ENCODE results near the gene MVK. TPM values are rescaled to one million over a fixed set of nuclear protein-coding genes. Genes with fewer than 3 reads are reported as not detected.

MVK gene
- total RNA-seq = 10 to 100 TPM; 27.1 to 29.0 TPM

GRCh38 chr12:109573029-109573913, at the start of gene MVK, which contains the start of gene MMAB:
TSS of gene MVK (plus strand) at chr12:109573794. CDS start at chr12:109574823, 1,029 bp downstream.
TSS of gene MMAB (minus strand) at chr12:109573504. CDS start at chr12:109573480, 24 bp downstream.

Other genes with a start within 250 kb of the MVK start
- gene MYO1H, start 225.9 kb upstream of the MVK start, total RNA-seq = not detected
- 10 to 100 TPM; 37.7 to 39.9 TPM for gene KCTD10, start 96.5 kb upstream of the MVK start, total RNA-seq
- 10 to 100 TPM; 32.5 to 37.4 TPM for gene UBE3B, start 96.2 kb upstream of the MVK start, total RNA-seq
- 10 to 100 TPM; 41.1 to 45.8 TPM for gene MMAB, start 290 bp upstream of the MVK start, total RNA-seq
- gene FAM222A, start 140.0 kb downstream of the MVK start, total RNA-seq = under 1 TPM; 0.58 to 0.60 TPM

Data from activated naive CD4-positive, alpha-beta T cell treated with anti-CD3 and anti-CD28 coated beads, Interleukin-2, amount 10 ng/mL, durations not matched to agents 5 hours and 36 hours (primary cell).